ENCODE measurements around the gene CNOT3.

GRCh38 chr19:54156953-54157352, 19.4 kb downstream of the CNOT3 start:
- TF ChIP-seq MTF1 (CRISPR knock-in tag; IDR thresholded peaks at IDR 0.05): no peak
- no peak for TF ChIP-seq ZNF3 (CRISPR knock-in tag; IDR thresholded peaks at IDR 0.05)
- no peak for TF ChIP-seq POLR2A (IDR thresholded peaks at IDR 0.05; ENCODE audit: insufficient read depth in 1 of 2, low read depth in 2 of 2, low read length in 2 of 2)
- TF ChIP-seq MAZ (IDR thresholded peaks at IDR 0.05; ENCODE audit: borderline replicate concordance, low read depth, low read length): no peak
- TF ChIP-seq MAZ (CRISPR knock-in tag; IDR thresholded peaks at IDR 0.05; ENCODE audit: low read depth): no peak
- TF ChIP-seq NFE2L2 (IDR thresholded peaks at IDR 0.05; ENCODE audit: low read length): no peak
- TF ChIP-seq PHF21A (CRISPR knock-in tag; IDR thresholded peaks at IDR 0.05): no peak
- no peak for TF ChIP-seq REPIN1 (CRISPR knock-in tag; IDR thresholded peaks at IDR 0.05; ENCODE audit: borderline replicate concordance, low read depth)
- no peak for TF ChIP-seq RCOR2 (CRISPR knock-in tag; IDR thresholded peaks at IDR 0.05)
- TF ChIP-seq ZSCAN20 (CRISPR knock-in tag; IDR thresholded peaks at IDR 0.05; ENCODE audit: borderline replicate concordance): no peak
- no peak for TF ChIP-seq ZIK1 (CRISPR knock-in tag; IDR thresholded peaks at IDR 0.05; ENCODE audit: borderline replicate concordance, low read depth)
- TF ChIP-seq TOE1 (CRISPR knock-in tag; IDR thresholded peaks at IDR 0.05): no peak
- TF ChIP-seq ATF3 (CRISPR knock-in tag; IDR thresholded peaks at IDR 0.05): no peak
- TF ChIP-seq CTCF (CRISPR knock-in tag; IDR thresholded peaks at IDR 0.05): no peak
- TF ChIP-seq NFRKB (IDR thresholded peaks at IDR 0.05): no peak

Data from HepG2 (cell line).